ENCODE results near the gene OR6C75. TPM values are rescaled to one million over a fixed set of nuclear protein-coding genes. Genes with fewer than 3 reads are reported as not detected.
"Not testable (repeated sequence)": the region's sequence is repeated elsewhere in the genome, so short reads cannot be mapped to it uniquely, and the experiment has no call there.

OR6C75 gene
- total RNA-seq = not detected
- polyA plus RNA-seq = not detected
- long read RNA-seq, donor 1 = 0 reads
- long read RNA-seq, donor 2 = 0 reads

GRCh38 chr12:55362675-55363074, at the start of gene OR6C75:
OR6C75 (plus strand) TSS chr12:55362975; CDS start chr12:55365111, 2,136 bp downstream.
- H3K9me3 ChIP-seq = no peaks in the 10 kb centered on the region
- H3K36me3 ChIP-seq = no peaks in the 10 kb centered on the region
- H3K4me3 ChIP-seq = no peak within 1 kb of the TSS
- no peaks in the 10 kb centered on the region for H3K4me1 ChIP-seq
- no peak for DNase-seq
- no peak within 1 kb of the TSS for H3K27ac ChIP-seq
- WGBS, 5 donors = 86 to 96% (median 89%) methylated on average over 4 of the region's 4 CpGs
- H3K27me3 ChIP-seq (replicated peaks in 1 of 7) = peaks cover 0 to 10% (median 0%) of the 10 kb centered on the region in 7 donors
- TF ChIP-seq POLR2AphosphoS5 (IDR thresholded peaks at IDR 0.05) (no peak), POLR2A (IDR thresholded peaks at IDR 0.05) (no peak)
- TF ChIP-seq, protein P1, sequence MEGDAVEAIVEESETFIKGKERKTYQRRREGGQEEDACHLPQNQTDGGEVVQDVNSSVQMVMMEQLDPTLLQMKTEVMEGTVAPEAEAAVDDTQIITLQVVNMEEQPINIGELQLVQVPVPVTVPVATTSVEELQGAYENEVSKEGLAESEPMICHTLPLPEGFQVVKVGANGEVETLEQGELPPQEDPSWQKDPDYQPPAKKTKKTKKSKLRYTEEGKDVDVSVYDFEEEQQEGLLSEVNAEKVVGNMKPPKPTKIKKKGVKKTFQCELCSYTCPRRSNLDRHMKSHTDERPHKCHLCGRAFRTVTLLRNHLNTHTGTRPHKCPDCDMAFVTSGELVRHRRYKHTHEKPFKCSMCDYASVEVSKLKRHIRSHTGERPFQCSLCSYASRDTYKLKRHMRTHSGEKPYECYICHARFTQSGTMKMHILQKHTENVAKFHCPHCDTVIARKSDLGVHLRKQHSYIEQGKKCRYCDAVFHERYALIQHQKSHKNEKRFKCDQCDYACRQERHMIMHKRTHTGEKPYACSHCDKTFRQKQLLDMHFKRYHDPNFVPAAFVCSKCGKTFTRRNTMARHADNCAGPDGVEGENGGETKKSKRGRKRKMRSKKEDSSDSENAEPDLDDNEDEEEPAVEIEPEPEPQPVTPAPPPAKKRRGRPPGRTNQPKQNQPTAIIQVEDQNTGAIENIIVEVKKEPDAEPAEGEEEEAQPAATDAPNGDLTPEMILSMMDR (IDR thresholded peaks at IDR 0.05 in 8 of 11, conservative IDR thresholded peaks at IDR 0.05 in 3 of 11) = no peak
- intact Hi-C loops (cut with DNase I; ENCODE audit: low total_unique reads) = no loop called here

DNA sequence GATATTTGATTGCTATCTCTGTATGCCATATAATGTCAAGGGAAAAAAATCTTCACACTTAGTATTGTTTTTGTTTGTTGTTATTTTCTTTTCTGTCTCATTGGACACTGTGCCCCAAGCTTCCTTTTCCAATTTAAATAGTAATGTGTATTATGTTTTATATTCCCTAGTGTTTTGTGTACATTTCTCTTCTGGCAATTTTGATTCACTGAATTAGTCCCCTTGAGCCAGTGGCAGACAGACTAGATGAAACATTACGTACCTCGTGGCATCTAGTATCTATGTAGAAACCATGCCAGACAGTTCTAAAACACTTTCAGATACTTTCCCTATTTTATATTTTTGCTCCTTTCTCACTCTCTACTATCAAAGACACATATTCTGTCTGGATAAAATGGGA, 48.7 kb upstream of the OR6C75 start, which contains the start of gene OR6C1:
OR6C1 (plus strand) TSS at position 301 of the 400 bp plus-strand sequence. CDS start 6,257 bp downstream, outside the sequence.
- no peaks in the 10 kb centered on the region for H3K4me1 ChIP-seq
- WGBS, 5 donors = 82 to 97% (median 90%) methylated on average over 2 of the region's 2 CpGs
- no peaks in the 10 kb centered on the region for H3K36me3 ChIP-seq
- intact Hi-C loops (cut with DNase I; ENCODE audit: low total_unique reads) = no loop called here
- peaks cover 0 to 4% (median 0%) of the 10 kb centered on the region in 7 donors for H3K27me3 ChIP-seq (replicated peaks in 1 of 7)
- no peak within 1 kb of the TSS for H3K4me3 ChIP-seq
- TF ChIP-seq POLR2A (IDR thresholded peaks at IDR 0.05) (no peak), POLR2AphosphoS5 (IDR thresholded peaks at IDR 0.05) (no peak)
- TF ChIP-seq, protein P1 (IDR thresholded peaks at IDR 0.05 in 8 of 11, conservative IDR thresholded peaks at IDR 0.05 in 3 of 11) = no peak
- DNase-seq = no peak
- peaks cover 0 to under 1% (median 0%) of the 10 kb centered on the region in 8 donors for H3K9me3 ChIP-seq
- H3K27ac ChIP-seq = no peak within 1 kb of the TSS

DNA sequence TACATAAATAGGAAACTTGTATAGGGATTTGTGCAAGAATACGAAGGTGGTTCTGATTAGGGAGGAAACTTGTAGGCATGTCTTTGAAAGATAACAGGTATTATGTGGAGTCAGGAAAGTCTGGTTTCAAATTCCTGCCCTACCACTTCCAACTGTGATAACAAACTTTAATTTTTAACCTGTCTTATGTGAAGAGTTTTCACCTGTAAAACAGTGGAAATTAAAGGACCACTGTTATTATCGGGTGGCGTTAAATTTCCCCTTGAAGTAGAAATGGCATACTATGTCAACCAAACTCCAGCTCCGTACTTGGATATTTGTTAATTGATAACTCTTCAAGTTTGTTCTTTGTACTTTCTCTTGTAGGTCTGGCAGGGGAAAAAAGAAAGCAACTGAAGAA, 42.6 kb upstream of the OR6C75 start:
- no peak for DNase-seq
- Histone ChIP-seq H3K4me1 (no peaks in the 10 kb centered on the region), H3K9me3 (peaks cover 0 to 5% (median 0%) of the 10 kb centered on the region in 8 donors), H3K27ac (no peak overlapping the region), H3K4me3 (no peak overlapping the region), H3K36me3 (no peaks in the 10 kb centered on the region), H3K27me3 (replicated peaks in 1 of 7) (peaks cover 0 to 12% (median 0%) of the 10 kb centered on the region in 7 donors)
- TF ChIP-seq POLR2AphosphoS5 (IDR thresholded peaks at IDR 0.05) (no peak), POLR2A (IDR thresholded peaks at IDR 0.05) (no peak)
- TF ChIP-seq, protein P1 (IDR thresholded peaks at IDR 0.05 in 8 of 11, conservative IDR thresholded peaks at IDR 0.05 in 3 of 11) = no peak
- 69 to 79% (median 76%) methylated on average over 4 of the region's 4 CpGs for WGBS, 5 donors
- intact Hi-C loops (cut with DNase I; ENCODE audit: low total_unique reads) = no loop called here

- H3K4me3 ChIP-seq; DNase-seq; H3K9me3 ChIP-seq; H3K4me1 ChIP-seq; H3K27ac ChIP-seq; H3K27me3 ChIP-seq (replicated peaks in 1 of 7); H3K36me3 ChIP-seq; intact Hi-C loops (cut with DNase I; ENCODE audit: low total_unique reads): not testable (repeated sequence)
- WGBS, 5 donors = 89 to 96% (median 92%) methylated on average over 6 of the region's 6 CpGs
Measured at GRCh38 chr12:55325801-55326200, 37.0 kb upstream of the OR6C75 start.

Data from spleen (tissue), 13 donors.